HepG2 (cell line): ENCODE results near the gene ALDH1L2. TPM values are rescaled to one million over a fixed set of nuclear protein-coding genes. Genes with fewer than 3 reads are reported as not detected.

ENCODE experiments used
- AGO1 ChIP-seq: fragments of 200-400 bp; formaldehyde crosslinking; IDR thresholded peaks from 2 replicates; pipeline ENCODE4 v1.6.1; 2017; ENCODE audit warnings: mild to moderate bottlenecking, low read depth, low read length, moderate library complexity; ENCODE audit not compliant: poor library complexity, severe bottlenecking
- BCL3 ChIP-seq: sonication (generic); formaldehyde crosslinking; IDR thresholded peaks from 2 replicates; pipeline ENCODE4 v1.5.1; 2020; ENCODE audit warnings: mild to moderate bottlenecking, missing genetic modification reagents, moderate library complexity
- CREBL2 ChIP-seq: sonication (generic); formaldehyde crosslinking; IDR thresholded peaks from 2 replicates; pipeline ENCODE4 v1.8.1; 2023; ENCODE audit warnings: missing genetic modification reagents, mild to moderate bottlenecking, borderline replicate concordance
- KLF11 ChIP-seq: IDR thresholded peaks from 2 replicates; pipeline ENCODE4 v1.6.1; 2016; ENCODE audit warnings: missing compliant biosample characterization
- LCORL ChIP-seq, 2 experiments: fragments of 450-650 bp in 1 of 2; sonication (generic) in 1 of 2; formaldehyde crosslinking in 1 of 2; IDR thresholded peaks; 2 replicates each; pipeline versions ENCODE4 v1.5.0 to v1.6.1; 2017 to 2020; ENCODE audit warnings: antibody characterized with exemption in 1 of 2, missing genetic modification reagents in 1 of 2
- MXD3 ChIP-seq: IDR thresholded peaks from 2 replicates; pipeline ENCODE4 v1.6.1; 2016; ENCODE audit warnings: mild to moderate bottlenecking, missing biosample characterization, missing genetic modification reagents
- NFATC3 ChIP-seq: sonication (generic); formaldehyde crosslinking; IDR thresholded peaks from 2 replicates; pipeline ENCODE4 v1.5.1; 2020; ENCODE audit warnings: mild to moderate bottlenecking, missing genetic modification reagents
- NFKB2 ChIP-seq: sonication (generic); formaldehyde crosslinking; IDR thresholded peaks from 2 replicates; pipeline ENCODE4 v1.4.0; 2020; ENCODE audit warnings: missing genetic modification reagents, borderline replicate concordance
- NFYC ChIP-seq: IDR thresholded peaks from 2 replicates; pipeline ENCODE4 v1.6.1; 2016; ENCODE audit warnings: missing genetic modification reagents, missing compliant biosample characterization
- NONO ChIP-seq, 2 experiments: fragments of 450-650 bp in 1 of 2; sonication (generic) in 1 of 2; formaldehyde crosslinking in 1 of 2; IDR thresholded peaks in 1 of 2; conservative IDR thresholded peaks in 1 of 2; 2 replicates each; pipeline versions ENCODE4 v1.6.1 to v1.8.0; 2017 to 2022; ENCODE audit warnings: mild to moderate bottlenecking in 1 of 2, missing genetic modification reagents in 1 of 2, moderate library complexity in 1 of 2
- NR2C2 ChIP-seq: sonication (generic); formaldehyde crosslinking; IDR thresholded peaks from 2 replicates; pipeline ENCODE4 v1.4.0; 2020; ENCODE audit warnings: missing genetic modification reagents, mild to moderate bottlenecking, moderate library complexity, borderline replicate concordance
- THAP7 ChIP-seq: sonication (generic); formaldehyde crosslinking; IDR thresholded peaks from 2 replicates; pipeline ENCODE4 v1.8.1; 2023; ENCODE audit warnings: mild to moderate bottlenecking, missing genetic modification reagents
- THYN1 ChIP-seq: sonication (generic); formaldehyde crosslinking; IDR thresholded peaks from 2 replicates; pipeline ENCODE4 v1.8.1; 2023; ENCODE audit warnings: low read depth, mild to moderate bottlenecking, moderate library complexity, missing genetic modification reagents, borderline replicate concordance
- YY1 ChIP-seq: IDR thresholded peaks from 2 replicates; pipeline ENCODE4 v1.6.1; 2011; ENCODE audit warnings: low read length, low read depth, moderate library complexity, mild to moderate bottlenecking; ENCODE audit not compliant: insufficient read depth, insufficient replicate concordance
- ZFY ChIP-seq: sonication (generic); formaldehyde crosslinking; IDR thresholded peaks from 2 replicates; pipeline ENCODE4 v1.4.0; 2020; ENCODE audit warnings: missing genetic modification reagents
- ZNF337 ChIP-seq: sonication (generic); formaldehyde crosslinking; IDR thresholded peaks from 2 replicates; pipeline ENCODE4 v1.5.1; 2020; ENCODE audit warnings: missing genetic modification reagents, low read depth, mild to moderate bottlenecking, borderline replicate concordance
- ZNF460 ChIP-seq: sonication (generic); formaldehyde crosslinking; IDR thresholded peaks from 2 replicates; pipeline ENCODE4 v1.5.1; 2020; ENCODE audit warnings: missing genetic modification reagents, mild to moderate bottlenecking, borderline replicate concordance
- ZNF687 ChIP-seq: sonication (generic); formaldehyde crosslinking; IDR thresholded peaks from 2 replicates; pipeline ENCODE4 v1.5.1; 2020; ENCODE audit warnings: mild to moderate bottlenecking, missing genetic modification reagents, moderate library complexity
- ZNF761 ChIP-seq: sonication (generic); formaldehyde crosslinking; conservative IDR thresholded peaks from 2 replicates; pipeline ENCODE4 v1.4.0; 2020; ENCODE audit warnings: mild to moderate bottlenecking, missing genetic modification reagents
- polyA plus RNA-seq, 8 experiments: library from polyadenylated mRNA; depleted of rRNA in 3 of 8; stranded (reverse) in 7 of 8; unstranded in 1 of 8; fragments of >200 nt; fragmentation: Illumina TruSeq in 4 of 8; extraction: Trizol in 4 of 8; gene quantifications; 2 replicates each; pipeline versions ENCODE4 v1.2.1 to v1.2.3, GENCODE V29; 2011 to 2016; ENCODE audit warnings: low read depth in 4 of 8, missing spikeins in 1 of 8, mixed read lengths in 1 of 8; ENCODE audit not compliant: insufficient read depth in 1 of 8
- total RNA-seq, 5 experiments: library from RNA; depleted of rRNA; stranded (reverse); fragments of >200 nt; fragmentation: Illumina TruSeq; extraction: Trizol; gene quantifications; 2 replicates each; pipeline ENCODE4 v1.2.3, GENCODE V29; 2016; ENCODE audit warnings: low read depth in 1 of 5

The ALDH1L2 gene
- total and polyA plus RNA-seq, 2 of the 13 experiments (the other 11 are each of a cell fraction or from before 2014, with no cell fraction given): 0.40 to 4.6 TPM

- peak; percentile 32; the same call in 1 of the 2 replicates for TF ChIP-seq KLF11
- TF ChIP-seq ZNF460 (CRISPR knock-in tag): no peak
- TF ChIP-seq ZFY (CRISPR knock-in tag): peak; percentile 87
- TF ChIP-seq AGO1: peak; percentile 42
- TF ChIP-seq NONO (IDR thresholded peaks at IDR 0.05): no peak
- TF ChIP-seq NONO (CRISPR knock-in tag; conservative IDR thresholded peaks at IDR 0.05): 0 out of 2 replicates have a peak, but pooled peaks have one; percentile 39
- no peak for TF ChIP-seq ZNF761 (CRISPR knock-in tag)
- peak; percentile 76 for TF ChIP-seq NFYC (CRISPR knock-in tag)
- TF ChIP-seq ZNF687 (CRISPR knock-in tag): peak; percentile 86
- TF ChIP-seq CREBL2: 0 out of 2 replicates have a peak, but pooled peaks have one; percentile 41
- TF ChIP-seq NFATC3 (CRISPR knock-in tag): no peak
- no peak for TF ChIP-seq THYN1 (CRISPR knock-in tag)
- TF ChIP-seq MXD3 (CRISPR knock-in tag): peak; percentile 64; the same call in 1 of the 2 replicates
- TF ChIP-seq NFKB2 (CRISPR knock-in tag): peak; percentile 81; the same call in 1 of the 2 replicates
- no peak for TF ChIP-seq ZNF337 (CRISPR knock-in tag)
- no peak for TF ChIP-seq THAP7
- peak; percentile 72 for TF ChIP-seq YY1
- TF ChIP-seq LCORL (IDR thresholded peaks at IDR 0.05): no peak
- 0 out of 2 replicates have a peak, but pooled peaks have one; percentile 46 for TF ChIP-seq LCORL (CRISPR knock-in tag; IDR thresholded peaks at IDR 0.05)
- no peak for TF ChIP-seq NR2C2
- 0 out of 2 replicates have a peak, but pooled peaks have one; percentile 44 for TF ChIP-seq BCL3
Observed at GRCh38 chr12:104986022-104986941, 98.0 kb downstream of the ALDH1L2 start, which contains the start of gene NOPCHAP1 (continued).
